ENCODE results near the gene NUP93.

The NUP93 gene

DNA sequence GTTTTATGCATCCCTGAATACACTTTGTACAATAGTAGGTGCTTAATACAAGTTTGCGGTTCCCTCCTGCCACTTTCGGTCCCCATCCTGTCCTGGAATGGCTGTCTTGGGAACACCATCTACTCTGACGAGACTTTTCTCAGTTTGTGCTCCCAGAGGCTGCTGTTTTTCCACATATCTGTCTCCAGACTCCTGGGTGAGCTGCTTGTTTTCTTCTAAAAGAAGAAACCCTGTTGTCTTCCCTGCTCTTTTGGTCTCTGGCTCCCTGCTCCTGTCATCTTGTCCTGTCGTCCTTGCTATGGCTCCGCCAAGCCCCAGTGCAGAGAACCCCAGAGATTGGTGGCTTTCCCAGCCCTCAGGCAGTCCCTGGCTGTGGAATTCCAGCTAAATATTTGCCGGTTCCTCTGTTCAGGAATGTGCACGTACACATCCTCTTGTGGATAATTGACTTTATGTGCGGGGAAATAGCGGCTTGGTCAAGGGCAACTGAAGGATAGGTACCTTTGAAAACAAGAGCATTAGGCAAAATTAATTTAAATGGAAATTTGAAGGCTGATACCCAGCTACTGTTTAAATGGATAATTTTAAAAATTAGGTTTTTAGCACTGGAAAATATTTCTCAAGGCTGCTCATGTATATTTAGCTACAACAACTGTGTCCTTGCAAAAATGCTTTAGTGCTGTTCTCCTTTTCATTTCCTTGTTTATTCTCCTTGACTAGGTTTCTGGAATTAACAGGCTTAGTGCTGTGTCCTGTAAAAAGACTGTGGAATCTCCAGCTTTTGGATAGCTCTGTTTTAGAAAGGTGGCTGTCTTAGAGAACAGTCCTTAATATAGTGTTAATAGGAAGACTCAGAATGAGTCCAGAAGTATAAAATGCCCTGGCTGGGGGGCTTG is 84.9 kb downstream of the NUP93 start:
- DNase-seq: no peak
- Histone ChIP-seq H3K4me3 (ENCODE audit: low read length) (no peak overlapping the region), H2AFZ (ENCODE audit: low read length) (no peak overlapping the region), H3F3A (ENCODE audit: insufficient read depth, low read length) (no peaks in the 10 kb centered on the region), H3K27ac (ENCODE audit: low read length) (no peak overlapping the region), H3K36me3 (replicated peaks; ENCODE audit: insufficient read depth, low read length) (no peaks in the 10 kb centered on the region), H3K9ac (ENCODE audit: low read length) (no peak overlapping the region), H4K20me1 (ENCODE audit: insufficient read depth, low read length) (no peaks in the 10 kb centered on the region), H3K9me3 (replicated peaks; ENCODE audit: insufficient read depth, low read length) (no peaks in the 10 kb centered on the region), H3K4me2 (ENCODE audit: low read depth, low read length) (no peak overlapping the region), H3K79me2 (ENCODE audit: low read length) (no peaks in the 10 kb centered on the region), H3K9me2 (replicated peaks; ENCODE audit: insufficient read depth, low read length) (no peaks in the 10 kb centered on the region), H3K4me1 (ENCODE audit: low read length) (no peaks in the 10 kb centered on the region), H3K27me3 (replicated peaks; ENCODE audit: insufficient read depth, low read length) (no peaks in the 10 kb centered on the region)
- TF ChIP-seq, protein P1, sequence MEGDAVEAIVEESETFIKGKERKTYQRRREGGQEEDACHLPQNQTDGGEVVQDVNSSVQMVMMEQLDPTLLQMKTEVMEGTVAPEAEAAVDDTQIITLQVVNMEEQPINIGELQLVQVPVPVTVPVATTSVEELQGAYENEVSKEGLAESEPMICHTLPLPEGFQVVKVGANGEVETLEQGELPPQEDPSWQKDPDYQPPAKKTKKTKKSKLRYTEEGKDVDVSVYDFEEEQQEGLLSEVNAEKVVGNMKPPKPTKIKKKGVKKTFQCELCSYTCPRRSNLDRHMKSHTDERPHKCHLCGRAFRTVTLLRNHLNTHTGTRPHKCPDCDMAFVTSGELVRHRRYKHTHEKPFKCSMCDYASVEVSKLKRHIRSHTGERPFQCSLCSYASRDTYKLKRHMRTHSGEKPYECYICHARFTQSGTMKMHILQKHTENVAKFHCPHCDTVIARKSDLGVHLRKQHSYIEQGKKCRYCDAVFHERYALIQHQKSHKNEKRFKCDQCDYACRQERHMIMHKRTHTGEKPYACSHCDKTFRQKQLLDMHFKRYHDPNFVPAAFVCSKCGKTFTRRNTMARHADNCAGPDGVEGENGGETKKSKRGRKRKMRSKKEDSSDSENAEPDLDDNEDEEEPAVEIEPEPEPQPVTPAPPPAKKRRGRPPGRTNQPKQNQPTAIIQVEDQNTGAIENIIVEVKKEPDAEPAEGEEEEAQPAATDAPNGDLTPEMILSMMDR (IDR thresholded peaks at IDR 0.05; ENCODE audit: low read length): no peak
- TF ChIP-seq EZH2 (optimal IDR thresholded peaks at IDR 0.05; ENCODE audit: low read depth, low read length) (no peak), EZH2phosphoT487 (IDR thresholded peaks at IDR 0.05; ENCODE audit: low read length) (no peak)

DNA sequence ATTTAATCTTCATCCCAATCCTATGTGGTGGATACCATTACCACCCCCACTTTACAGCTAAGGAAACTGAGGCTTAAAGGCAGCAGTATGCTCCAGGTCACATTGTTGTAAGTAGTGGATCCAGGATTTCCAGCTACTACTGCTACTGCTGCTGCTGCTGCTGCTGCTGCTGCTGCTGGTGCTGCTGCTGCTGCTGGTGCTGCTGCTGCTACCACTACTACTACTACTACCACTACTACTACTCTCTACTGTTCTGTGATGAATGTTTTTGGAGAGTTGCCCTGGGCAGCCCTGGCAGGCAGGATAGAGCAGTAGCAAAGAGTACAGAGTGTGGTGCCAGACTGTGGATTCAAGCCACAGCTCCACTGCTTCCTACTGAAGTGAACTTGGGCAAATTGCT is 85.8 kb downstream of the NUP93 start:
- Histone ChIP-seq H3F3A (ENCODE audit: insufficient read depth, low read length) (no peaks in the 10 kb centered on the region), H3K9ac (ENCODE audit: low read length) (no peak overlapping the region), H3K27me3 (replicated peaks; ENCODE audit: insufficient read depth, low read length) (no peaks in the 10 kb centered on the region), H3K4me2 (ENCODE audit: low read depth, low read length) (no peak overlapping the region), H3K36me3 (replicated peaks; ENCODE audit: insufficient read depth, low read length) (no peaks in the 10 kb centered on the region), H2AFZ (ENCODE audit: low read length) (no peak overlapping the region), H3K27ac (ENCODE audit: low read length) (no peak overlapping the region), H3K79me2 (ENCODE audit: low read length) (no peaks in the 10 kb centered on the region), H4K20me1 (ENCODE audit: insufficient read depth, low read length) (no peaks in the 10 kb centered on the region), H3K4me1 (ENCODE audit: low read length) (no peaks in the 10 kb centered on the region), H3K9me2 (replicated peaks; ENCODE audit: insufficient read depth, low read length) (no peaks in the 10 kb centered on the region), H3K9me3 (replicated peaks; ENCODE audit: insufficient read depth, low read length) (no peaks in the 10 kb centered on the region), H3K4me3 (ENCODE audit: low read length) (no peak overlapping the region)
- no peak for DNase-seq
- no peak for TF ChIP-seq EZH2 (optimal IDR thresholded peaks at IDR 0.05; ENCODE audit: low read depth, low read length)

DNA sequence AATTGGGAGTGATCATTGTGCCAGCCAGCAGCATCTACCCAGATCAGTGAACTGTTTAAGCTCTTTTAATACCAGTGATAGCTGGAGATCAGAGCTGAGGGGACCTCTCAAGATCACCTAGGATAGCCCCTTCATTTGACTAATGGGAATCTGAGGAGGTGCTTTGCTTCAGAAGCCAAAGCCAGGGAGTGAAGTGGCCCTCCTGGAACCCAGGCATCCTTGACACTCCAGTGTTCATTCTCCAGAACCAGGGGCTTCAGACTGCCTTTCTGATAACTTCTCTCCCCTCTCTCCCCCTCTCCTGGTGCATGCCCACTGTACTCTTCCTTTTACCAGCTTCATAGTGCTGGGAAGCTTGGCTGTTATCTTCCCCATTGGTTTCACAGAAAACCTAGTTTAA is 87.1 kb downstream of the NUP93 start:
- no peaks in the 10 kb centered on the region for H3K36me3 ChIP-seq (replicated peaks; ENCODE audit: insufficient read depth, low read length)
- H4K20me1 ChIP-seq (ENCODE audit: insufficient read depth, low read length): no peaks in the 10 kb centered on the region
- no peak overlapping the region for H3K27ac ChIP-seq (ENCODE audit: low read length)
- no peak for DNase-seq
- H2AFZ ChIP-seq (ENCODE audit: low read length): no peak overlapping the region
- no peaks in the 10 kb centered on the region for H3K9me3 ChIP-seq (replicated peaks; ENCODE audit: insufficient read depth, low read length)
- no peak overlapping the region for H3K9ac ChIP-seq (ENCODE audit: low read length)
- H3K79me2 ChIP-seq (ENCODE audit: low read length): no peaks in the 10 kb centered on the region
- H3F3A ChIP-seq (ENCODE audit: insufficient read depth, low read length): no peaks in the 10 kb centered on the region
- H3K4me3 ChIP-seq (ENCODE audit: low read length): no peak overlapping the region
- H3K9me2 ChIP-seq (replicated peaks; ENCODE audit: insufficient read depth, low read length): no peaks in the 10 kb centered on the region
- no peak overlapping the region for H3K4me2 ChIP-seq (ENCODE audit: low read depth, low read length)
- no peaks in the 10 kb centered on the region for H3K27me3 ChIP-seq (replicated peaks; ENCODE audit: insufficient read depth, low read length)
- H3K4me1 ChIP-seq (ENCODE audit: low read length): no peaks in the 10 kb centered on the region
- TF ChIP-seq EZH2phosphoT487 (IDR thresholded peaks at IDR 0.05; ENCODE audit: low read length) (no peak), EZH2 (optimal IDR thresholded peaks at IDR 0.05; ENCODE audit: low read depth, low read length) (no peak)
- TF ChIP-seq, protein P1 (IDR thresholded peaks at IDR 0.05; ENCODE audit: low read length): no peak

DNA sequence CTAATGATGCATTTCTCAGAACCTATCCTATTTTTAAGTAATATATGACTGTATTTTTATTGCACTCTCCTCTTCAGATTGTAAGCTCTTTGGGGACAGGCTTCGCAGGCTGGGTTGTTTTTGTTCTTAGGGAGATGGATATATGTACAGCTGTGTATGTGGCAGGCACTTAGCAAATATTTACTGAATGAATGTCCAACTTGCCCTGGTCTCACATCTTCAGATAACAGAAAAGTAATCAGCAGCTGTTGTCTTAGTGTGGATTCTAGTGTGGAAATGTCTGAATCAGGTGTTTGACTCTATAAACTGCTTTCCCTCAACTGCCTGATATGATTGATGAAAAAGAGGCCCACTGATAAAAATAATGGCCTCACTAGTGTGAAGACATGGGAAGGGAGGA is 88.0 kb downstream of the NUP93 start:
- Histone ChIP-seq H3K36me3 (replicated peaks; ENCODE audit: insufficient read depth, low read length) (no peaks in the 10 kb centered on the region), H3K9ac (ENCODE audit: low read length) (no peak overlapping the region), H3K9me3 (replicated peaks; ENCODE audit: insufficient read depth, low read length) (no peaks in the 10 kb centered on the region), H3K79me2 (ENCODE audit: low read length) (no peaks in the 10 kb centered on the region), H3K27ac (ENCODE audit: low read length) (no peak overlapping the region), H3F3A (ENCODE audit: insufficient read depth, low read length) (no peaks in the 10 kb centered on the region), H2AFZ (ENCODE audit: low read length) (no peak overlapping the region), H3K4me2 (ENCODE audit: low read depth, low read length) (no peak overlapping the region), H3K4me1 (ENCODE audit: low read length) (no peaks in the 10 kb centered on the region), H3K4me3 (ENCODE audit: low read length) (no peak overlapping the region), H3K27me3 (replicated peaks; ENCODE audit: insufficient read depth, low read length) (no peaks in the 10 kb centered on the region), H3K9me2 (replicated peaks; ENCODE audit: insufficient read depth, low read length) (no peaks in the 10 kb centered on the region), H4K20me1 (ENCODE audit: insufficient read depth, low read length) (no peaks in the 10 kb centered on the region)
- DNase-seq: no peak
- TF ChIP-seq, protein P1 (IDR thresholded peaks at IDR 0.05; ENCODE audit: low read length): no peak
- no peak for TF ChIP-seq EZH2 (optimal IDR thresholded peaks at IDR 0.05; ENCODE audit: low read depth, low read length)
- no peak for TF ChIP-seq EZH2phosphoT487 (IDR thresholded peaks at IDR 0.05; ENCODE audit: low read length)

All from MM.1S (cell line).